ENCODE results near the gene GPR161.

DNA sequence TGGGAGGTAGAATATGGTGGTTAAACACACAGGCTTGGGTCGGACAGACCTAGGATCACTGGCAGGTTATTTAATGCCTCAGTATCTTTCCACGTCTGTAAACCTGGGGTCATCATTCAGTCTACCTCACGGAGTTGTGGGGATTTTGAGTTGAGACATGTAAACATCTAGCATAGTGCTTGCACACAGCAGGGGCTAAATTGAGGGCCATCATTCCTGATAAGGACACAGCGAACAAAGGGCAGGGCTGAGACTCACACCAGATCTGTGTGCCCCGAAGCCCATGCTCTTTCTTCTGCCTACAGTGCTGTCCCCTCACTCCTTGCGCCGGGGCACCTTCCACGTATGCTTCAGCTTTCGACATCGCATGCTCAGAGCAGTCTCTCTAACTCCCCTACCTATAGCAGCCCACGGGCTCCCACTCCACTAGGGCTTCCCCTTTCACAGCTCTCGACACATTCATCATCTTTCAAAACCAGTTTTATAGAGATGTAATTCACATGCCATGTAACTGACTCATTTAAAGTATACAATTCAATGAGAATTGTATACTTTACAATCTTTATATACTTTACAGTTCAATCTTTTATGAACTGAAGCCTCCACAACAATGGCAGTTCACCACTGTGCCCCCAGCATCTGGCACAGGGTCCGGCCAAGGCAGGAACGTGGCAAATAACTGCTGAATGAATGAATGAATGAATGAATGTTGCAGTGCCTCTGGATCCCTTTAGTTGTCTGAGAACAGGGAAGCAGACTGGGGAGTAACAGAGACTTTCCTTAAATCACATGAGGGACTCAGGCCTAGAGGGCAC, 48.0 kb downstream of the GPR161 start:
- TF ChIP-seq, protein P1, sequence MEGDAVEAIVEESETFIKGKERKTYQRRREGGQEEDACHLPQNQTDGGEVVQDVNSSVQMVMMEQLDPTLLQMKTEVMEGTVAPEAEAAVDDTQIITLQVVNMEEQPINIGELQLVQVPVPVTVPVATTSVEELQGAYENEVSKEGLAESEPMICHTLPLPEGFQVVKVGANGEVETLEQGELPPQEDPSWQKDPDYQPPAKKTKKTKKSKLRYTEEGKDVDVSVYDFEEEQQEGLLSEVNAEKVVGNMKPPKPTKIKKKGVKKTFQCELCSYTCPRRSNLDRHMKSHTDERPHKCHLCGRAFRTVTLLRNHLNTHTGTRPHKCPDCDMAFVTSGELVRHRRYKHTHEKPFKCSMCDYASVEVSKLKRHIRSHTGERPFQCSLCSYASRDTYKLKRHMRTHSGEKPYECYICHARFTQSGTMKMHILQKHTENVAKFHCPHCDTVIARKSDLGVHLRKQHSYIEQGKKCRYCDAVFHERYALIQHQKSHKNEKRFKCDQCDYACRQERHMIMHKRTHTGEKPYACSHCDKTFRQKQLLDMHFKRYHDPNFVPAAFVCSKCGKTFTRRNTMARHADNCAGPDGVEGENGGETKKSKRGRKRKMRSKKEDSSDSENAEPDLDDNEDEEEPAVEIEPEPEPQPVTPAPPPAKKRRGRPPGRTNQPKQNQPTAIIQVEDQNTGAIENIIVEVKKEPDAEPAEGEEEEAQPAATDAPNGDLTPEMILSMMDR (IDR thresholded peaks at IDR 0.05) = no peak
- no peak for TF ChIP-seq ZFX (IDR thresholded peaks at IDR 0.05; ENCODE audit: borderline replicate concordance)

Data from 22Rv1 (cell line).